HCT116 (cell line): ENCODE data around the gene TCFL5. TPM values are rescaled to one million over a fixed set of nuclear protein-coding genes. Genes with fewer than 3 reads are reported as not detected.

Experiments
- ATAC-seq: fragments of 200-7000 bp; cut with Tn5 transposase; 2 replicates; pipeline ENCODE4 v1.9.1; 2020; ENCODE audit warnings: mild to moderate bottlenecking, moderate library complexity
- BruUV-seq: library from RNA; stranded (reverse); fragments of 400-500 nt; replicated peaks from 2 replicates; lab custom pipeline; 2021; lab: Mats Ljungman, UMichigan
- CTCF ChIA-PET: fragments of 300-600 bp; sonication (Branson Sonifier 250); formaldehyde crosslinking; loops from one replicate; lab custom pipeline; 2021; ENCODE audit warnings: antibody characterized with exemption; lab: Charles Lee
- POLR2A ChIA-PET: fragments of 300-600, 350-600 bp; sonication (Branson Sonifier 250); formaldehyde crosslinking; loops from one replicate; lab custom pipeline; 2021; ENCODE audit warnings: antibody characterized with exemption; lab: Charles Lee
- RAD21 ChIA-PET, 2 experiments: fragments of 300-600 bp; sonication (Branson Sonifier 250); formaldehyde crosslinking; loops; one replicate each; lab custom pipeline; 2023; ENCODE audit warnings: low total read pairs in 2 of 2; ENCODE audit not compliant: uncharacterized antibody in 2 of 2, unreplicated experiment in 2 of 2, low non-redundant PET in 1 of 2; lab: Charles Lee
- DNase-seq: peaks from one replicate; pipeline ENCODE4 v3.0.0-alpha.2; 2010; ENCODE audit warnings: low read depth, low spot score
- H2AFZ ChIP-seq: fragments of 200-600 bp; shearing (Covaris generic), sonication (generic); 2 replicates; pipeline ENCODE4 v1.6.1; 2017; ENCODE audit warnings: low read depth, mixed run types, mixed read lengths, antibody characterized with exemption, low read length; ENCODE audit not compliant: poor library complexity, severe bottlenecking
- H3K27ac ChIP-seq: 2 replicates; pipeline ENCODE4 v1.5.1; 2012; ENCODE audit warnings: low read depth, low read length
- H3K27me3 ChIP-seq: fragments of 200-600 bp; sonication (generic); 2 replicates; pipeline ENCODE4 v1.6.1; 2016; ENCODE audit warnings: mixed run types, low read length, mixed read lengths; ENCODE audit not compliant: insufficient read depth
- H3K36me3 ChIP-seq, 2 experiments: fragments of 200-500 bp in 1 of 2; fragments of 200-600 bp in 1 of 2; sonication (Bioruptor generic) in 1 of 2; sonication (generic) in 1 of 2; 2 replicates each; pipeline versions ENCODE4 v1.5.1 to v1.6.1; 2014 to 2016; ENCODE audit warnings: low read length in 2 of 2, inconsistent platforms in 1 of 2, mixed read lengths in 1 of 2, mixed run types in 1 of 2; ENCODE audit not compliant: insufficient read depth in 2 of 2, control insufficient read depth in 1 of 2
- H3K4me1 ChIP-seq, 2 experiments: fragments of 200-600 bp in 1 of 2; sonication (generic) in 1 of 2; 2 replicates each; pipeline versions ENCODE4 v1.5.1 to v1.6.1; 2012 to 2017; ENCODE audit warnings: low read length in 2 of 2, inconsistent platforms in 1 of 2, mild to moderate bottlenecking in 1 of 2, mixed read lengths in 1 of 2, mixed run types in 1 of 2, moderate library complexity in 1 of 2; ENCODE audit not compliant: insufficient read depth in 2 of 2, control insufficient read depth in 1 of 2
- H3K4me2 ChIP-seq: fragments of 200-600 bp; sonication (generic); 2 replicates; pipeline ENCODE4 v1.6.1; 2017; ENCODE audit warnings: mixed run types, low read length, mixed read lengths
- H3K4me3 ChIP-seq, 2 experiments: fragments of 200-600 bp in 1 of 2; sonication (generic) in 1 of 2; replicated peaks in 1 of 2; 2 replicates each; pipeline ENCODE4 v1.5.1; 2011 to 2016; ENCODE audit warnings: low read length in 2 of 2, control low read depth in 1 of 2, low read depth in 1 of 2, mild to moderate bottlenecking in 1 of 2, mixed read lengths in 1 of 2, mixed run types in 1 of 2
- H3K79me2 ChIP-seq: fragments of 200-600 bp; sonication (generic); 2 replicates; pipeline ENCODE4 v1.6.1; 2017; ENCODE audit warnings: mild to moderate bottlenecking, mixed run types, low read length, moderate library complexity, mixed read lengths; ENCODE audit not compliant: insufficient read depth
- H3K9ac ChIP-seq: fragments of 200-600 bp; sonication (generic); 2 replicates; pipeline ENCODE4 v1.6.1; 2016; ENCODE audit warnings: low read length, mixed read lengths
- H3K9me2 ChIP-seq: fragments of 200-600 bp; sonication (generic), shearing (Covaris generic); 2 replicates; pipeline ENCODE4 v1.6.1; 2017; ENCODE audit warnings: mixed run types, mild to moderate bottlenecking, moderate library complexity; ENCODE audit not compliant: insufficient read depth
- H3K9me3 ChIP-seq, 2 experiments: fragments of 200-500 bp in 1 of 2; fragments of 200-600 bp in 1 of 2; sonication (Bioruptor generic) in 1 of 2; sonication (generic) in 1 of 2; 2 replicates each; pipeline ENCODE4 v1.6.1; 2014 to 2017; ENCODE audit warnings: low read length in 2 of 2, mixed read lengths in 2 of 2, inconsistent platforms in 1 of 2, low read depth in 1 of 2, mild to moderate bottlenecking in 1 of 2, mixed run types in 1 of 2, moderate library complexity in 1 of 2; ENCODE audit not compliant: control insufficient read depth in 1 of 2, insufficient read depth in 1 of 2
- H4K20me1 ChIP-seq: fragments of 200-600 bp; sonication (generic), shearing (Covaris generic); 2 replicates; pipeline ENCODE4 v1.6.1; 2017; ENCODE audit warnings: mixed run types, mild to moderate bottlenecking, moderate library complexity; ENCODE audit not compliant: insufficient read depth
- CBX3 ChIP-seq: IDR thresholded peaks from 2 replicates; pipeline ENCODE4 v1.6.1; 2012; ENCODE audit warnings: low read depth
- EGR1 ChIP-seq: IDR thresholded peaks from 2 replicates; pipeline ENCODE4 v1.6.1; 2012; ENCODE audit warnings: low read depth
- ELF1 ChIP-seq: IDR thresholded peaks from 2 replicates; pipeline ENCODE4 v1.6.1; 2012; ENCODE audit warnings: low read depth, borderline replicate concordance
- EZH2 ChIP-seq: fragments of 200-600 bp; sonication (generic); IDR thresholded peaks from 2 replicates; pipeline ENCODE4 v1.6.1; 2017; ENCODE audit warnings: antibody characterized with exemption, mixed run types
- EZH2phosphoT487 ChIP-seq: fragments of 200-600 bp; IDR thresholded peaks from 2 replicates; pipeline ENCODE4 v1.6.1; 2018; ENCODE audit warnings: antibody characterized with exemption, borderline replicate concordance
- JUND ChIP-seq: IDR thresholded peaks from 2 replicates; pipeline ENCODE4 v1.6.1; 2012
- POLR2AphosphoS5 ChIP-seq: IDR thresholded peaks from 2 replicates; pipeline ENCODE4 v1.6.1; 2011; ENCODE audit warnings: mild to moderate bottlenecking, low read depth, low read length, moderate library complexity
- RAD21 ChIP-seq: IDR thresholded peaks from 2 replicates; pipeline ENCODE4 v1.6.1; 2012; ENCODE audit warnings: low read depth, mild to moderate bottlenecking
- SIN3A ChIP-seq: IDR thresholded peaks from 2 replicates; pipeline ENCODE4 v1.6.1; 2012; ENCODE audit warnings: low read depth
- SP1 ChIP-seq: IDR thresholded peaks from 2 replicates; pipeline ENCODE4 v1.6.1; 2012; ENCODE audit warnings: low read depth
- SRF ChIP-seq: IDR thresholded peaks from 2 replicates; pipeline ENCODE4 v1.6.1; 2012; ENCODE audit warnings: low read depth
- TCF7L2 ChIP-seq: IDR thresholded peaks from 2 replicates; pipeline ENCODE4 v1.7.0; 2011; ENCODE audit warnings: borderline replicate concordance, inconsistent platforms; ENCODE audit not compliant: insufficient read depth, insufficient read length; ENCODE audit errors: extremely low read depth
- YY1 ChIP-seq: IDR thresholded peaks from 2 replicates; pipeline ENCODE4 v1.6.1; 2011; ENCODE audit warnings: low read length, low read depth, moderate library complexity, mild to moderate bottlenecking; ENCODE audit not compliant: insufficient replicate concordance; ENCODE audit errors: extremely low read depth
- ZFX ChIP-seq: fragments of 450-650 bp; IDR thresholded peaks from 2 replicates; pipeline ENCODE4 v1.6.1; 2017
- intact Hi-C: fragments of 100-400 bp; cut with micrococcal nuclease; formaldehyde crosslinking; loops from 2 replicates; pipeline ENCODE4 v1.10.0; 2022
- total RNA-seq: library from RNA; stranded (reverse); gene quantifications from one replicate; pipeline ENCODE4 v1.2.1, GENCODE V29; 2021; ENCODE audit not compliant: unreplicated experiment

TCFL5 gene
- total RNA-seq, 1 experiment from 2014 or later, result 20.4 TPM

DNA sequence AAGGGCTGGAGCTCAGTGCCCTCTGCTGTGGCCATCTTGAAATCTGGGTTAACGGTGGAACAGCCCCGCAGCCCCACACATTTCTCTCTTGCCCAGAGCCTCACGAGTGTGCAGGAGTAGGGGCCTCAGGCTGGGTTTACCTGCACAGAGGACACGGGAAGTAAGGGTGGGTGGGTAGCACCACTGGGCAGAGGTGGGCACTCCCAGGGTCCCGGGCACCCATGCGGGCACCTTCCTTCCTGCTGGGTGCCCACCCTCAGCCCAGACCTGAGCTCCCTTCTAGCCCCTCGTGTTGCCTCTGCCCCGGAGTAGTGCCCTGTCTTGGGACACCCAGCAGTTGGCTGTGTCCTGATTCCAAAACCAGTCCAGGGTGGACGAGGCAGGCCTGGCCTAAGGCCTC lies 33.6 kb downstream of the TCFL5 start:
- Histone ChIP-seq H2AFZ (no peak overlapping the region), H3K9ac (no peak overlapping the region), H4K20me1 (no peaks in the 10 kb centered on the region), H3K4me1 (peaks cover 31 to 38% of the 10 kb centered on the region in 2 experiments), H3K36me3 (no peaks in the 10 kb centered on the region), H3K4me3 (no peak overlapping the region), H3K27me3 (no peaks in the 10 kb centered on the region), H3K9me2 (no peaks in the 10 kb centered on the region), H3K79me2 (no peaks in the 10 kb centered on the region), H3K9me3 (no peaks in the 10 kb centered on the region), H3K27ac (no peak overlapping the region), H3K4me2 (no peak overlapping the region)
- RAD21 ChIA-PET, result no interaction called here
- no peak for ATAC-seq
- CTCF ChIA-PET, result no interaction called here
- no peak for DNase-seq
- no peak for TF ChIP-seq JUND
- no peak for TF ChIP-seq TCF7L2
- TF ChIP-seq POLR2AphosphoS5, result no peak
- no peak for TF ChIP-seq EZH2phosphoT487
- no peak for TF ChIP-seq CBX3
- TF ChIP-seq ELF1, result no peak
- TF ChIP-seq EGR1, result no peak
- TF ChIP-seq SIN3A, result no peak
- TF ChIP-seq SP1, result no peak
- TF ChIP-seq YY1, result no peak
- TF ChIP-seq EZH2, result no peak
- BruUV-seq, result no TSS peak
- intact Hi-C loops, result no loop called here
- POLR2A ChIA-PET, result no interaction called here

DNA sequence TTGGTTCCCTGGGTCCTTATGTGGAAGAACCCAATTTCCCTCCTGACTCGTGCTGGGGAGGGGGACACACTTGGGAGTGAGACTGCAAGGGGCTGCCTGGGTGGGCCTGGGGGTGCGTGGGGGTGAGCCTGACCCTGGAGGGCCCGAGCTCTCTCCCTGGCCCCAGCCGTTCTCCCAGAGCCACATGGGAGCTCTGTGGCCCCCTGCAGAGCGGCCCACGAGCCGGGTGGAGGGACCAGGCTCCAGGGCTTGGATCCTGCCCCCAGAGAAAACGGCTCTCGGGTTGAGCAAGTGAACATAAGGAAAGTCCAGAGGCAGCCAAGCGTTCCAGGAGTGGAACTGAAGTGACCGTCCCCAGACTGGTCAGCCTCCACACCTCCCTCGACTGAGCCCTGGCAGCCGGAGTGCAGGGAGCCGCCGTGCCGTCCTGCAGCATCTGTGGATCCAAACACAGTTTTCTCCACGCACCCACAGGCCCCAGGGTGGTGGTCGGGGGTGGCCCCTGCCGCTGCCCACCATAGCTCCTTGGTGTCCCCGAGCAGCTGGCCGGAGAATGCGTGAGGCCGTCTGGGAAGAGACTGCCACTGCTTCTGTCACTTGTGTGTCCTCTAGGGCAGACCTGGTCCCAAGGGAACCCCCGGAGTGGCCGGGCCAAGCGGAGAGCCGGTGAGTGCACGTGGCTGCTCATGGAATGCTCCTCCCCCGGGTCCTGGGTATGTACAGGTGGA lies 34.1 kb downstream of the TCFL5 start:
- no peak overlapping the region for H2AFZ ChIP-seq
- H3K4me3 ChIP-seq, result no peak overlapping the region
- H3K79me2 ChIP-seq, result no peaks in the 10 kb centered on the region
- POLR2A ChIA-PET, result no interaction called here
- H3K9me2 ChIP-seq, result no peaks in the 10 kb centered on the region
- intact Hi-C loops, result no loop called here
- H4K20me1 ChIP-seq, result no peaks in the 10 kb centered on the region
- no peak overlapping the region for H3K4me2 ChIP-seq
- RAD21 ChIA-PET, result no interaction called here
- no peak for DNase-seq
- H3K27me3 ChIP-seq, result no peaks in the 10 kb centered on the region
- peaks cover 29 to 38% of the 10 kb centered on the region in 2 experiments for H3K4me1 ChIP-seq
- no TSS peak for BruUV-seq
- CTCF ChIA-PET, result no interaction called here
- H3K9me3 ChIP-seq, result no peaks in the 10 kb centered on the region
- ATAC-seq, result no peak
- no peaks in the 10 kb centered on the region for H3K36me3 ChIP-seq
- TF ChIP-seq JUND (no peak), SP1 (no peak), ZFX (no peak), POLR2AphosphoS5 (no peak), RAD21 (no peak), SRF (no peak)
- TF ChIP-seq, all 23 proteins: peak for 0
- Histone ChIP-seq H3K27ac (no peak overlapping the region), H3K9ac (no peak overlapping the region)
